Colonic mucosa (tissue), 4 donors: ENCODE results near the gene APH1B. TPM values are rescaled to one million over a fixed set of nuclear protein-coding genes. Genes with fewer than 3 reads are reported as not detected.

Source experiments
- DNase-seq: peaks from one replicate; pipeline ENCODE4 v3.0.0-alpha.2; 2020
- H3K27ac ChIP-seq: fragments of 200-600 bp; one replicate; pipeline ENCODE4 v1.8.0; 2021
- H3K27me3 ChIP-seq: fragments of 200-600 bp; one replicate; pipeline ENCODE4 v1.8.0; 2021
- H3K36me3 ChIP-seq: fragments of 200-600 bp; one replicate; pipeline ENCODE4 v1.8.0; 2021
- H3K4me1 ChIP-seq: fragments of 200-600 bp; one replicate; pipeline ENCODE4 v1.8.0; 2021; ENCODE audit warnings: mild to moderate bottlenecking
- H3K4me3 ChIP-seq: fragments of 200-600 bp; one replicate; pipeline ENCODE4 v1.8.0; 2021
- H3K9ac ChIP-seq, 2 donors: one replicate each; pipeline ENCODE4 v1.7.0; 2013; ENCODE audit warnings: control low read depth in 2 of 2, low read depth in 2 of 2, low read length in 2 of 2
- H3K9me3 ChIP-seq: fragments of 200-600 bp; one replicate; pipeline ENCODE4 v1.8.0; 2021
- CTCF ChIP-seq: fragments of 200-600 bp; IDR thresholded peaks from one replicate; pipeline ENCODE4 v1.8.0; 2022; ENCODE audit warnings: antibody characterized with exemption, mild to moderate bottlenecking
- intact Hi-C: fragments of 100-400 bp; cut with DNase I; formaldehyde crosslinking; loops from one replicate; pipeline ENCODE4 v1.14.1; 2022
- total RNA-seq, 2 donors: library from RNA; stranded (reverse); fragmentation: NEBNext Ultra II Directional in 1 of 2; extraction: Animal tissue kit (Norgen Biotek cat#: 25700) in 1 of 2; gene quantifications; one replicate each; pipeline ENCODE4 v1.2.1, GENCODE V29; 2021
- donor health status: healthy.
- donor health status: DM: no; HTN: no; CAD: no.
- donor health status: DM: no; HTN: no; CAD: no.

The APH1B gene
- total RNA-seq, 2 donors from 2014 or later = 5.0 to 8.9 TPM

GRCh38 chr15:63337046-63337445, 59.6 kb downstream of the APH1B start:
- no peaks in the 10 kb centered on the region for H3K4me1 ChIP-seq
- no peaks in the 10 kb centered on the region for H3K27me3 ChIP-seq
- no peaks in the 10 kb centered on the region for H3K36me3 ChIP-seq
- H3K9ac ChIP-seq = no peak overlapping the region
- H3K27ac ChIP-seq = no peak overlapping the region
- H3K9me3 ChIP-seq = no peaks in the 10 kb centered on the region
- no peak for DNase-seq
- intact Hi-C loops = no loop called here
- TF ChIP-seq CTCF = no peak
- H3K4me3 ChIP-seq = no peak overlapping the region

GRCh38 chr15:63338170-63338569, 60.8 kb downstream of the APH1B start:
- no peaks in the 10 kb centered on the region for H3K36me3 ChIP-seq
- H3K4me3 ChIP-seq = no peak overlapping the region
- no peaks in the 10 kb centered on the region for H3K4me1 ChIP-seq
- no peaks in the 10 kb centered on the region for H3K27me3 ChIP-seq
- H3K9ac ChIP-seq = no peak overlapping the region
- intact Hi-C loops = no loop called here
- no peak for TF ChIP-seq CTCF
- no peak for DNase-seq
- no peak overlapping the region for H3K27ac ChIP-seq
- no peaks in the 10 kb centered on the region for H3K9me3 ChIP-seq

GRCh38 chr15:63339006-63339766, 61.8 kb downstream of the APH1B start:
- DNase-seq = no peak
- no peak overlapping the region for H3K9ac ChIP-seq
- H3K27me3 ChIP-seq = no peaks in the 10 kb centered on the region
- H3K27ac ChIP-seq = no peak overlapping the region
- intact Hi-C loops = no loop called here
- no peak for TF ChIP-seq CTCF
- no peaks in the 10 kb centered on the region for H3K9me3 ChIP-seq
- no peaks in the 10 kb centered on the region for H3K4me1 ChIP-seq
- H3K36me3 ChIP-seq = no peaks in the 10 kb centered on the region
- H3K4me3 ChIP-seq = no peak overlapping the region

GRCh38 chr15:63339836-63340235, 62.4 kb downstream of the APH1B start:
- H3K27ac ChIP-seq = no peak overlapping the region
- no peaks in the 10 kb centered on the region for H3K9me3 ChIP-seq
- TF ChIP-seq CTCF = no peak
- intact Hi-C loops = no loop called here
- H3K36me3 ChIP-seq = no peaks in the 10 kb centered on the region
- no peak overlapping the region for H3K9ac ChIP-seq
- H3K27me3 ChIP-seq = no peaks in the 10 kb centered on the region
- DNase-seq = no peak
- no peak overlapping the region for H3K4me3 ChIP-seq
- H3K4me1 ChIP-seq = no peaks in the 10 kb centered on the region

- H3K36me3 ChIP-seq = no peaks in the 10 kb centered on the region
- no peak overlapping the region for H3K9ac ChIP-seq
- H3K4me3 ChIP-seq = no peak overlapping the region
- H3K9me3 ChIP-seq = no peaks in the 10 kb centered on the region
- no peak for DNase-seq
- no peaks in the 10 kb centered on the region for H3K4me1 ChIP-seq
- no peak overlapping the region for H3K27ac ChIP-seq
- no peak for TF ChIP-seq CTCF
- H3K27me3 ChIP-seq = no peaks in the 10 kb centered on the region
- intact Hi-C loops = no loop called here
Measured at GRCh38 chr15:63340353-63340752, 62.9 kb downstream of the APH1B start.
